Kidney capillary endothelial cell (primary cell): Measurements from ENCODE around the gene FRMD3.
"Not testable (repeated sequence)": the region's sequence is repeated elsewhere in the genome, so short reads cannot be mapped to it uniquely, and the experiment has no call there.

Experiments used
- DNase-seq: peaks from one replicate; pipeline ENCODE4 v3.0.0-alpha.2; 2018; ENCODE audit warnings: low spot score

FRMD3 gene

DNA sequence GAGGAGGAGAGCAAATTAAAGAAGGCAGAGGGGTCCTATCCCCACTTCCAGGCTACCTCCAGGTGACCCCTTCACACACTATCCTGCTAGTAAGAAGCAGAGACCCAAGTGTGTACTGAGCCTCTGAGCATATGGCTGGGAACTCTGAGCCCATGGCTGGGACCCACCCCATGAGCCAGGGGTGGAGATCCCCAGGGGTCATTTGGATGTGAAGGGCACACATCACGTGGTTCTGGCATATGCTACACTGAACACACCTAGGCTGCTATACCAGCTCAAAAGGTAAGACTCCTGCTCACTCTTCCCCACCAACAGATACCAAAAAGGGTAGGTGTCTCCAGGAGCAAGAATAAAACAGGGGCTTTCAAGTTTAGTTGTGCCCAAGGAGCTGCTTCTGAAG lies 149.9 kb downstream of the FRMD3 start:
- no peak for DNase-seq

DNA sequence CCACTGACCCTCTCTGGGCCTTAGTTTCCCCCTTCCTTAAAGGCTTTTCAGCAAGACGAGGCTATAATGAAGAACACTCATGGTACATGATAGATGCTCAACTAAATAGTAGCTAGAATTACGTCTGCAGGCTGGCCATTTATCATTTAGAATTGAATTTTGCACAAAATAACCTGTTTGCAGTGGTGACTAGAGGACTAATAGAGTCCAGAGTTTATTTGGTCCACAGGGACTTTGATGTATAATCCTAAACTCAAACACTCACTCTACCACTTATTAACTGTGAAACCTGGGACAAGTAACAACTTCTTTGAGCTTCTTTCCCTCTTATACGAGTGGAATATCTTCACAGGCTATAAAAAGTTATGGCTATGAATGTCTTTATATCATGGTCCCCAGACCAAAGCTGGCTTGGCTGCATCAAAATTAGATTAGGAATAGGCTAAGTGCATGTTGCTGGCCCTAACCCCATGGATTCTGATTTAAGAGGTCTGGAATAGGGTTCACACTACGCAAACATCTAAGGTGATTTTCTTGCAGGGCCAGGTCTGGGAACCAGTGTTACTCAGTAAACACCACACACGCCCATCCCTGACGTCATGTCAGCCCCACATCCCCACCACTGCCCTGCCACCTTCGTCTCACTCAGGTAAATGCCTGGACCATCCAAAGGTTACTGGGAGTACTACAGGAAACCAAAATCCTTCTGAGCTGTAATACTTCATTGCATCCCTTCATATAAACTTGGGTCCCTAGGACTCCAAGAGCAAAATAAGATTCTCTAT lies 150.6 kb downstream of the FRMD3 start:
- DNase-seq: no peak

DNA sequence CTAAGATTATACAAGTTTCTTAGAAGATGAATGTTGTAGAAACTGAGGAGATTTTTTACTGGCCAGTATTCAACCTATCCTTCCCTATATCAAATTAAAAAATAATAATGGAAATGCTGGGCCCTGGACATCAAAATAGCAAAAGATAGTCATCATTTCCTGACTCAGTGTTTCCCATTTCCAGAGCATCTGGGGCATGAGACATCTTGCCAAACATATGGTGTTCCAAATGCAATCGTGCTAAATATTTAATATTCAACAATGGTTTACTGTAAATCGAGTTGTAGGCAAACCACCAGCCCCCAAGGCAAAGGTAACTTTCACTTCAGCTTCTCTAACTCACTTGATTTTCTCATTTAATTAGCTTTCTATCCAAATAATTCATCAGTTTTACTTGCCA lies 152.9 kb downstream of the FRMD3 start:
- peak; percentile 37 for DNase-seq

DNA sequence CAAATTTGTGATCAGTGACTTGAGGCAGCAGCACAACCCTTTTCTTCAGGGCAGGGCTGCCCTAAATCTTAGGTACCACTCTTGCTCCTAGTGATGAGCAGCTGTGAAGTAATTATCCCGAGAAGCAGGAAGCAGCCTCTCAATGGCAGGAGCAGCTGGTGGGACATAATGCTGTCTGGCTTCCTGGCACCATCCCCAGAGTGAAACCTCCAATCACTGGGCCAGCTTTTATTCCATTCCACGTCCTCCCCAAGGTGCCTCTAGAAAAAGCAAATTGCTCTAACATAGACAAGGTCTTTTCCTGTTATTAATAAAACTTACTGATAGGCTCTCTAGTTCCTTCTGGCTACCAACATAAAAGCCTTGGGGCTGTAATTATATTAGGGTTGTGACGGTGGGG lies 154.0 kb downstream of the FRMD3 start:
- no peak for DNase-seq

DNA sequence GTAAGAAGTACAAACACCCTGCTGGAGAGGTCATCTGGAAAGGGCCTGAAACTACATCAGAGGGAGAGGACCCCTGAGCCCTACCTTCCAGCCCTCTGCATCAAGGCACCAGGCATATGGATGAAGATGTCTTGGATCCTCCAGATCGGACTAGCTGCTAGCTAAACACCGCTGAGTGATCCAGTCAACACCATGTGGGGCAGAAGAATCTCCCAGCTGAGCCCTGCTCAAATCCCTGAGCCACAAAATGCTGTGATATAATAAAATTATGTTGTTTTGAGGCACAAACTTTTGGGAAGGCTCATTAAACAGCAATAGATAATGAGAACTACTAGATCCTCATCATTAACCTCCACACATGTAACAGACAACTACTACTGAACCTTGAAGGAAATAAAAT lies 155.2 kb downstream of the FRMD3 start:
- DNase-seq: no peak

DNA sequence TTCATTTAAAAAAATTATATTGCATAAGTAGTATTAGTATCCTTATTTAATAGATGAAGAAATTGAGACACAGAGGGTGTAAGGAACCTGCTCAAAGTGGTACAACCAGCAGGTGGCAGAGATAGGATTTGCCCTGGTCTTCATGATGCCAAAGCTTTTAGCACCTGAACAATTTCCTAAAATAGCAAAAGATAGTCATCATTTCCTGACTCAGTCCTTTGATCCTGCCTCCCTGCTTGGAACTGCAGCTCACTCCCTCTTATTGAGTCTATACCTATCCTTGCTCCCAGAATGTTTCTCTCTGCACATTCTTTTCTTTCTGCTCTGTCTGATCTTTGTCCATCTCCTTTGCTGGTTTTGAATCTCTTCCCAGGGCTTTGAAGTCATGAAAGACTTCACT lies 155.8 kb downstream of the FRMD3 start:
- no peak for DNase-seq

DNA sequence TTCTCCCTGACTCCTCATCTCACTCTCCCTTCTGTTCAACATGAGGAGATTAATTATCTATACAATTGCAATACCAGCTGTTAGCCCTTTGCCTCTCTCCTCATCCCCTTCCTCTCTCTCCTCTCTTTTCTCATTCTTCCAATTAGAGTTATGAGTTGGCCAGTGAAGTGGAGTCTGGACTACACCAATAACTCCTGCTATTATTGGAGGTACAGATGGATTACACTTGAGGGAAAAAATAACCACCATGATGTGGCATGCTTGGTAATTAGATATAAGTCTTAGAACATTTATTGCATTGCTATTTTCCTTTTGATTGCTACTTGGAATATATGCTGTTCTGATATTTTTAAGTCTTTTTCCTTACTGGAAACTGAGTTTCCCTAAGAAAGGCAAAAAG lies 159.2 kb downstream of the FRMD3 start:
- DNase-seq: no peak

DNA sequence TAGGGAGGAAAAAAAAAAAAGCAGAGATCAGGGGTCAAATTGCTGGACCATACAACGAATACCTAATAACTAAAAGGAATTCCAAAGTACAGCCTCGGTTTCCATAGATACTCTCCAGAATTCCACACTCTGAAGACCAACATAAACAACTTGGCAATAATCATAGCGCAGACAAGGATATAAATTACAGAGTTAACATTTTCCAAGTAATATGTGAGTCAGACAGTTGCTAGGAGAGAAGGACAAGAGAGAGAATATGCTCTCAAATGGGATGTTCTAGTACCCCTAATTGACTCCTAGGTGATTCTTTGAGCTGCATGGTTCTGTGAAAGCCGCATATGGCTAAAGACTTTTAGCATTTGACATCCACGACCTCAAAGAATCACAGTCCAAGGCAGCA lies 165.2 kb downstream of the FRMD3 start:
- no peak for DNase-seq

DNA sequence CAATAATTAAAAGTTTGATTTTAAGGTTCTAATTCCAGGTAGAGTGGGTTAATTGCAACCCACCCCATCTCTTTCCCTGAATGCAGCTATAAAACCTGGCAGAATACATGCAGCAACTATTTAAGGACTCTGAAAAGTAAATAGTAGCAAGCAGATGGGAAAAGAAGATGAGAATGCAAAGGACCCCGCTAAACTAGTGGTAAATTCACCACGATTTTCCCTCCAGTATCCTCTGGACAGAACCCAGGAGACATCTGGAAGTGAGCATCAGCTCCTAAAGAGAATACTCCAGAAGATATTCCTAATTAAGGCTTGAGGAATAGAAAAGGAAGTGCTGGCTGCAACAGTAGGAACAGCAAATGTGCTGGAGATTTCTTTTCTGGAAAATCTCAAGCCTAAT lies 170.9 kb downstream of the FRMD3 start:
- no peak for DNase-seq

DNA sequence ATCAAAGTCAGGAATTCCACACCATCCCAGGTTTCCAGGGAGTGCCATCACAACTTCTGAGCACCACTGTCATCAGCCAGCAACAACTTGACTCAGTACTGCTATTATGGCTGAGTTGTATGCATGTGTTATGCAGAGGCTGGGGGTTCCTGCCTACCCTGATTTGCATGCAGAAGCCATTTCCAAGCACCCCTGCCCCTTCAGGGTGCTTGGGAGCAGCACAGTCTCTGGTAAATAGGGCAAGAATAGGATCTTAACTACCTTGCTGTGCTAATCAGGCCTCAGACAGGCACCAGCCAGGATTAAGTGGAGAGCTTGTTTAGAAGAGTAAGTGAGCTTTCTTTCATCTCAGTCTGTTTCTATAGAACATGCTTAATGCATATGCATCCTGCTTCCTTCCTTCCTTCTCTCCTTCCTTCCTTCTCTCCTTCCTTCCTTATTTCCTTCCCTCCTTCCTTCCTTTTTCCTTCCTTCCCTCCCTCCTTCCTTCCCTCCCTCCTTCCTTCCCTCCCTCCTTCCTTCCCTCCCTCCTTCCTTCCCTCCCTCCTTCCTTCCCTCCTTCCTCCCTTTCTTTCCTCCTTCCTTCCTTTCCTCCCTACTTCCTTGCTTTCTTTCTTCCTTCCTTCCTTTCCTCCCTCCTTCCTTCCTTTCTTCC lies 175.7 kb downstream of the FRMD3 start:
- DNase-seq: no peak

DNA sequence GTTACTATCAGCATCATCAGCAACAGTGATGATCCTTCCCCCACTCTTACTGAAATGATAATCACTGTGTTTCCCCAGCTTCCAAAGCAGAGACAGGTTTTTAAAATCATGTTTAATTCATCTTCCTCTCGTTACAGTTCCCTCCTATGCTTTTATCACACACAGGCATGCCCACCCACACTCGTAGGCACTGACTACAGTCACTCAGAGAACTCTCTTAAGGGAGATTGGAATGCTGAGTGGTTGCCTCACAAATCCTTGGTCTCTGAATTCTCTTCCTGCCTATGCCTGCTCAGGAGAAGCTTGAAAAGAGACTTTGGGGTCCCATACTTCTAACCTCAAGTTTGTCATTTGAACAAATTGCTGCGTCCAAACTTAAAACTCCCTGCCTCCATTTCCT lies 179.2 kb downstream of the FRMD3 start:
- DNase-seq: no peak

DNA sequence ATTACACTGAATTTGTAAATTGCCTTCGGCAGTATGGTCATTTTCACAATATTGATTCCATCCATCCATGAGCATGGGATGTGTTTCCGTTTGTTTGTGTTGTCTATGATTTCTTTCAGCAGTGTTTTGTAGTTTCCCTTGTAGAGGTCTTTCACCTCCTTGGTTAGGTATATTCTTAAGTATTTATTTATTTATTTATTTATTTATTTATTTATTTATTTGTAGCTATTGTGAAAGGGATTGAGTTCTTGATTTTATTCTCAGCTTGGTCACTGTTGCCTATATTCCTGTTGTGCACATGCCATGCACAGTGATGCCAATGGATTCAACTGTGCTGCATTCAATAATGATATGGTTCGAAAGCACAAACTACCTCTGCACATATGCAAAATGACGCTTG lies 179.7 kb downstream of the FRMD3 start:
- not testable (repeated sequence) for DNase-seq

DNA sequence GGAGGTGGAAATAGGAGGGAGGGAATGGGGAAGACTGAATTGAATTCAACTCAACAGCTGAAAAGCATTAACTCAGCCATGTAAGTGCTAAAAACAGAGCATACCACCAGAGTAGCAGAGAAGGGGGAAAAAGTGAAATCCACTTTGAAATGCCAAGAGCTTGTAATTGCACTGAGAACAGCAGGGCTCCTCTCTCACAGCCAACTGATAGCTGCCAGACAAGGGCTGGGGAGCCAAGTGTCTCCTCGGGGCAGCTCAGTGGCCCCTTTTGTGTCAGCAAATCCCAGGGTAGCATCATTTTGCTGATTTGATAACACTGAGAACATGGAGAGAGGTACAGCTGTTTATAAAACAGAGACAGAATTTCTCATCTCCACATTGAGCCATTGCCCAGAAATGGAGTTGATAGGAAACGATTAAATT lies 182.5 kb downstream of the FRMD3 start:
- DNase-seq: no peak

DNA sequence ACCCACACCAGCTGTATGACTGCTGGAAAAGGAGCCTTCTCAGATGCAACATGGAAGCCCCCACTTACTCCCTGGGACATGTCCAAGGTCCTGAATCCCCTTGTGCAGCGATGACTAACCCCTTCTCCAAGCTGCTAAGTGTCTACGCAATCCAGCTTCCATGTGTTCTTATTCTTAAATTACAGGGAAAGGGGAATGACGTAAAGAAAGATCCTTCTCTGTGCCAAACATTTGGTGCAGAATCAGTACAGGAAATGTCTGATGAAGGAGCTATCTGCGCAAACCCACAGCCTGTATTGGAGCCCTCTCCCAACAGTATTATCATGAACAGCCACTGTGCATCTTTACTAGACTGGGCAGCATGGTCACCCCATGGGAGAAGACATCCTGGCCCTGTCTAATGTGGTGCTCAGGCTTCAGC lies 183.2 kb downstream of the FRMD3 start:
- DNase-seq: no peak

DNA sequence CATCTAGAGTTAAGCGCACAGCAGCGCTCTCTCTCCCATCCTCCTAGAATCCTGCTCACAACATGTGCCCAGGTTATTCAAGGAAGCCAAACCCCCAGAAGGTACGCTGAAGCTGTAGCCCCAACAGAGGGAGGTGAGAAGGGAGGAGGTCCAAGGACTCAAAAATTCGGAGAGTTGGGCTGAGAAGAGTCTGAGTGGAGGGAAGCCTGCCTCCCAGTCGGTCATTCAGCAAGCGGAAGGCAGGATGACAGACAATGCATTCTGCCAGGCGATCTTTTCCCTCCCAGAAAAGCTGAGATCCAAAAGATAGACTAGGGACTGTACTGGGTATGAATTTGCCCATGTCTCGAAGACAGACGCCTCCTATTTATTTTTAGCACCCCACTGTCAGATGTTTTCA lies 189.2 kb downstream of the FRMD3 start:
- no peak for DNase-seq

DNA sequence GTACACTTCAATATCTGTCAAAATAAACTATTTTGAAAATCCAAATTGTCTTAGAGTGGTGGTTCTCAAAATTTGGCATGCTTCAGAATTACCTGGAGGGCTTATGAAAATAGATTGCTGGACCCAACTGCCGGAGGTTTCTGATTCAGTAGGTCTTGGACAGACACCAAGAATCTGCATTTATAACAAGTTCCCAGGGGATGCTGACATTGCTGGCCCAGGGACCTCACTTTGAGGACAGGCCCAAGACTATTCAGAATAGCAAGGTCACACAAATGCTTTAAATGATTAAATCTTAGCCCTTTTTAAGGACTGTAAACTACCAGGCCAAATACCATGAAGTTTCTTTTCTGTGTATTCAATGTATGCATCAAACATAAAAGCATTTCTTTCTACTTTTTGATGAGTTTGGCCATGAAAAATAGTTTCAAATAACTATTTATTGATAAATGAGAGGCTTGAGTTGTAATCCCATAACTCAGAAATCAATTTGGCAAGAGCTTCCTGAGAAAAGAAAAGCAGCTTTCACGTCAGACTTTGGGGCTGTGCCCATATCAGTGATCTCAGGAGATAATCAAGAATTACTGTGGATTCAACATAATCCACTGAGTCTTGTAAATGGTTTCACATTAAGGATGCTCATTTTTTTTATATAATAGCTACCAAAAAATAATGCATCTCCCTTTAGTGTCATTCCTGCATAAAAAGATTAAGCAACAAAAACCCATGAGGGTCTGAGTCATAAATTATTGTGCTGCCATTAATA lies 191.4 kb downstream of the FRMD3 start:
- DNase-seq: no peak

DNA sequence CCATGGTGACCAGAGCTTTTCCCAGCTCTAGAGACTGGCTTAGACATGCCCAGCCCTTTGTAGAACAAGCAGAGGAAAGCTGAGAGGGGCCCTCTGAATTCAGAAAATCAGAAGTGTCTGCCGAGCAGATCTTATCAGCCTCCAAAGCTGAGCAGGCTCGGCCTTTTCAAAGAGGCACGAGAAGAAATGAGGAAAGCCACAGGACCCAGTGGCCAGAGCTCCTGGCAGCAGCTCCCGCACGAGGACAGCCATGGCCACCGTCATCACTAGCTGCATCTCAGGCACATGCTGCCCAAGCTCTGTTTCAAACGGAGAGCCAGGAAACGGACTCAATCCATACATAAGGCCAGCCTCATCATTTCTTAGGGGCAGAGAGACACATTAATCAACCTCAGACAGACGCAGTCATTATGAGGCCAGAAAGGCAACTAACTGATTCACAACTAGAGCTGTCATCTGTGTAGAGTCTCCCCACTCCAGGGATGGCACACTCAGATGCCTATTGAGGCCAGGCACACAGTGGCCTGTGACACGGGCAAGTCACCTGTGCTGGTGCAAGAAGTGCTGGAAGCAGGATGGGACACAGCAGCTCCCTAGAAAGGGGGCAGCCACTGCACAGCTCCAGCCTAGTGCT lies 194.7 kb downstream of the FRMD3 start:
- no peak for DNase-seq

DNA sequence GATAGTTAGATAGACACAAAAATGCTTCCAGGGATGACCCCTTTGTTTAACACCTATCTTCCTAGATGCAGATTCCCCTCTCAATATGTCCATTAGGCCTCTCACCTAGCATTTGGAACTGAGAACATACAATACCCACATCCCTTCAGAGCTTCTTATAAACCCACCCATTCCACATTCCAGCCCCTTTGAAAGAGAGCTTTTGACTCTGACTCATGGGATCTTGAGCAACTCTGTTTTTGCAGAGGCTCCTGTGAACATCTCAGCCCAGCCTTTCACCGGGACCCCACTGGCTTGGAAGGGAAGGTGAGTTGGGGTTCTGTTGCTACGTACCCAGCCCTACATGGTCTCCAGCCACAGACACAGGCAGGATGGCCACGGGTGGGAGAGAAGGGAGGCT lies 195.5 kb downstream of the FRMD3 start:
- DNase-seq: no peak

DNA sequence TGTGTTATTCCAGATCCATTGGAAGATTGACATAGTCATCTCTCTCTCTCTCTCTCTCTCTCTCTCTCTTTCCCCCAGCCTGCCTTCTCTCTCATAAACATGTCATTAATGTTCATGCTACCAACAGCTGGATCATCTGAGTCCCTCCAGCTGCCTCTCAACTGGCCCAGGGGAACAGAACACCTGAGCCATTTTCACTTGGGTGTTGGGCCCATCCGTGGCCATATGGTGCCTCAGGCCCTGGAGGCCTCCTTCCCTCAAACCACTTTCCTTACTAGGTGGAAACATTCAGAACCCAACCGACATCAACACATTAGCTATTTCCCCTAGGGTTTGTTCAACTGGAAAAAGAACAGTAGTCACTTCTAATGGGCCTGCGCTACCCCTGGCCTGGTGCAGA lies 196.2 kb downstream of the FRMD3 start:
- DNase-seq: no peak

DNA sequence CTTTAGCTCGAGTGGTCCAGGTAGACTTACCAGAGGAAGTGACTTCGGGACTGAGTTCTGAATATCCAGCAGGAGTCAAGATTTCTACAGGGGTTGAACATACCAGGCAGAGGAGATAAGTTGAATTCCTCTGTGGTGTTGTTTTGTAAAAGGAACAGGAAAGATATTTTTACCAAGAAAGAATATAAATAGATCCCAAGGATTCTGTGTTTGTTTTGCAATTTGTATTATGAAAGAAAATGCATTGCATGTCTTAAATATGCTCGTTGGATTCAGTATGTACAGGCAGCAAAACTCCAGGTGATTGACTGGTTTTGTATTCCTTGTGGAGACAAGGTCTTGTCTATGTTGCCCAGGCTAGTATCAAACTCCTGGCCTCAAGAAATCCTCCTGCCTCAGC lies 197.8 kb downstream of the FRMD3 start:
- DNase-seq: no peak

DNA sequence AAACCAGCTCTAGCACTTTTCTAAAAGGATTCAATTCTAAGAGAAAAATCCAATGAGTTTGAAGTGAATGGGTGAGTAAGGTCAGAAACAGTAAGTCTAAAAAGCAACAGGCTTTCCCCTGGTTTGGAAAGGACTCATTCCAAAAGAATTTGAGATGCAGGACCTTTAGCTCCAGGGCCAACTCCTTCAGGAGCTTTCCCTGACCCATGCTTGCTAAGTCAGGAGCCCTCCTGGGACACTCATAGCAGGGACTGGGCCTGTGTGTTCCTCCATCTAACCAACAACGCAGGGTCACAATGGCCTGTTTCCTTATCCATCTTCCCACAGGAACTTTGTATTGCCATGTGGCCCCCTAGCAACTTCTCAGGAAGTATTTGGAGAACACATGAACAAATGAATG lies 198.8 kb downstream of the FRMD3 start:
- DNase-seq: no peak

DNA sequence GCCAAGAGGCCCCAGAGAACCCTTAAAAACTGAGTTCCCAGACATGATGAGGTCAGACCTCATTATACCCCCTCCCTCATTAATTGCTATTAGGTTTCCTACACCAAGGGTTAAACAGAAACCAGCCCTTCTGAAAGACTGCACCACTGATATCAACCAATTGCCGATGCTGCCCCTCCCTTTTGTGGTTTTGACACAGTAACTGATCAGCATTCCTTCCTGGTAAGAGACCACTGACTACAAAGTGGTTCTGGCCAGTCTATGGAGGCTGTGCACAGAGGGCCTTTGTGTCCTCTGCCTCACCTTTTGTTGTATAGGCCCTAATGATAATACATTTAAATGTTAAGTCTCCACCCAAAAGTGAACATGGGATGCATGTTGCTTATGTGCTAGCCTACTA lies 201.5 kb downstream of the FRMD3 start:
- DNase-seq: no peak

DNA sequence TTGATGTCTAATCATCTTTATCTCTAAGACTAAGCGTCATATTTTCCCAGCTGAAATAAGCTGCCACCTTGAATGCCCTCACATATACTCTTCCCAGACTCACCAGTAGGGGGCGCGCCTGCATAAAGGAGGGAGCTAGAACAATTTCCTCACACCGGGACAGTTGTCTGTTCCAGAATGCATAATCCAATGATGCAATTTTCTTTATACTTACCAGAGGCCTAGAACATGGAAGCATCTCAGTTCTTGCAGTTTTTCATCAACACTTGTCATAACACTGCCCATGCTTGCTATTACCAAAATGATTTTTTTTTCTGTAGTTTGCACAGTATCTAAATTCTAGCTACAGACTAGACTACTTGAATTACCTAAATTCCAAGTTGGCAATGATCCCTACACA lies 203.9 kb downstream of the FRMD3 start:
- DNase-seq: peak; percentile 80
